Subcutaneous abdominal adipose tissue (tissue), 5 donors: ENCODE data around the gene DSG2.
A peak's percentile ranks its signal among the peaks of the same experiment; 100 is the strongest.
"Not testable (repeated sequence)": the region's sequence is repeated elsewhere in the genome, so short reads cannot be mapped to it uniquely, and the experiment has no call there.

ENCODE experiments used
- H3K27ac ChIP-seq: one replicate; pipeline ENCODE4 v1.7.0; 2013; ENCODE audit warnings: low read depth, mild to moderate bottlenecking, inconsistent platforms, low read length, moderate library complexity
- H3K27me3 ChIP-seq, 5 donors: one replicate each; pipeline ENCODE4 v1.7.0; 2013; ENCODE audit warnings: low read length in 5 of 5, inconsistent platforms in 1 of 5; ENCODE audit not compliant: control insufficient read depth in 5 of 5, insufficient read depth in 4 of 5
- H3K36me3 ChIP-seq, 5 donors: one replicate each; pipeline ENCODE4 v1.7.0; 2013; ENCODE audit warnings: low read length in 5 of 5; ENCODE audit not compliant: control insufficient read depth in 5 of 5, insufficient read depth in 5 of 5
- H3K4me1 ChIP-seq, 5 donors: one replicate each; pipeline ENCODE4 v1.7.0; 2013; ENCODE audit warnings: low read length in 5 of 5, mild to moderate bottlenecking in 3 of 5, moderate library complexity in 1 of 5; ENCODE audit not compliant: control insufficient read depth in 5 of 5, insufficient read depth in 5 of 5
- H3K4me3 ChIP-seq, 5 donors: one replicate each; pipeline ENCODE4 v1.7.0; 2013; ENCODE audit warnings: low read length in 5 of 5, low read depth in 1 of 5
- H3K9ac ChIP-seq, 5 donors: one replicate each; pipeline ENCODE4 v1.7.0; 2013; ENCODE audit warnings: low read length in 5 of 5, mild to moderate bottlenecking in 4 of 5, moderate library complexity in 3 of 5
- H3K9me3 ChIP-seq, 5 donors: one replicate each; pipeline ENCODE4 v1.7.0; 2013; ENCODE audit warnings: low read length in 5 of 5; ENCODE audit not compliant: control insufficient read depth in 5 of 5
- donor health status: healthy.
- donor health status: healthy.
- donor health status: healthy.
- donor health status: healthy.
- donor health status: healthy.

DSG2 gene

DNA sequence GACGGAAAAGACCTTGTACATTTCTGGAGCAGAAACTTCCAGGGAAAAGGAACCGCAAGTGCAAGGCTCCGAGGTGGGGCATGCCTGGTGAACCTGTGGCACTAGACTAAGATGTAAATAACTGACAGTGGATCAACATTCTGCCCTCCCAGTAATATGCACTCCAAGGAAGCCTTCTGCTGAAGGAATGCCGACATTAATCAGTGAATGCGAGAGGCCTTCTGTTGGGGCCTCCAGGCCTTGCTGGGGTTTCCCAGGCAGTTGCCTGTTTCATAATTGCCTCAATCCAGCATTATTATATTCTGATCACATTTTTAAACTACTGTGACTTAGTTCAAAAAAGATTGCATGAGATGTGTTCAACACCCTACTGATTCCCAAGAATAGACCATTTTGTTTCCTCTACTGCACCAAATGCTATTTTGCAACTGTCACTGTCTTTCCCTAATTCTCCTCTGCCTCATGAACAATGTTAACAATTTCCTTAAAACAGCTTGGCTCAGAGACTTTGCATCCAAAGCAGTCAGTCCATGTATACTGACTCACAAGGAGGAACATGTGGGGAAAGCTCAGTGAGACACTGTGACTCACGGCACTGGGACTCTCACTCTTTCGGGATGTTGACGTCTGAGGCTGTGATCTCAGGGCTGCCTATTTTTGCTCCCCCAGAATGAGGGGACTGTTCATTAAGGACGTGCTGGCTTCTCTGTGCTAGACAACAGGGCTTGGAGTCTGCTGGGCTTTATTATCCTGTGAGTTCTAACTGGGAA, 10.5 kb upstream of the DSG2 start:
- Histone ChIP-seq H3K9ac (no peak overlapping the region), H3K36me3 (no peaks in the 10 kb centered on the region), H3K4me1 (no peaks in the 10 kb centered on the region), H3K9me3 (no peaks in the 10 kb centered on the region), H3K4me3 (no peak overlapping the region), H3K27ac (no peak overlapping the region), H3K27me3 (peaks cover 0 to 2% (median 0%) of the 10 kb centered on the region in 5 donors)

DNA sequence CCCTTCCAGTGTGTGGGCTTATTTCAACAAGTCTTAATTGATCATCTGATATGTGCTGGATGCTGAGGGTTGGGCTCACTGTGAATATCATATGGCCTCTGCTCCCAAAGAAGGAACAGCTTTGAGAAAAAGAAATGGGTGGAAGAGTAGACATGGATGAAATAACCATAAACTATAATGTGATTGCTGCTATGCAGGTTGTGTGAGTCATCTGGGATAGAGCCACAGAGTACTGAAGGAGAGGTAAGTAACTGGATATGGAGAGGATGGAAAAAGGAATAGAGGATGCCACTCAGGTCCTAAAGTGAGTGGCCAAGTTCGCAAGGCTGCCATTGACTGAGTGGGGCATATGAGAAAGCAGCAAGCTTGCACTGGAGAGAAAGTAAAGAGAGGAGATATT, 8.7 kb upstream of the DSG2 start:
- Histone ChIP-seq H3K9ac (no peak overlapping the region), H3K9me3 (no peaks in the 10 kb centered on the region), H3K27ac (no peak overlapping the region), H3K36me3 (no peaks in the 10 kb centered on the region), H3K4me1 (no peaks in the 10 kb centered on the region), H3K4me3 (no peak overlapping the region), H3K27me3 (peaks cover 0 to 2% (median 0%) of the 10 kb centered on the region in 5 donors)

DNA sequence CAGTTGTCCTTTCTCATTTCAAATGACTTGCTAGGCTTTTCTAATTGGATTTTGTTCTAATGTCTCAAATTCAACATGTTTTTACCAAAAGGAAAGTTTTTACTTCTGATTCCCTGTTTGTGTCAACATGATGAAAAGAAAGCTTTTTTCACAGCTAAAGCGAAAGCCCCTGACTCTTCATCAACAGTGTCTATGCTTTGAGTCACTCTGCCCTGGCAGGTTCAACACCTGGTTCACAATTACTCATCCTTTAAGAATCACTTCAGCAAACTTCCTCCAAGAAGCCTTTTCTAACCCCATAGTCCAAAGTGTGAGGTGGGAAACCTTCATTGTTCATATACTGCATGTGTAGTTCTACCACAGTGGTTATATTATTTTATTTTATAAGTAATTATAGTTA, 7.6 kb upstream of the DSG2 start:
- Histone ChIP-seq H3K4me1 (no peaks in the 10 kb centered on the region), H3K27ac (no peak overlapping the region), H3K36me3 (no peaks in the 10 kb centered on the region)

DNA sequence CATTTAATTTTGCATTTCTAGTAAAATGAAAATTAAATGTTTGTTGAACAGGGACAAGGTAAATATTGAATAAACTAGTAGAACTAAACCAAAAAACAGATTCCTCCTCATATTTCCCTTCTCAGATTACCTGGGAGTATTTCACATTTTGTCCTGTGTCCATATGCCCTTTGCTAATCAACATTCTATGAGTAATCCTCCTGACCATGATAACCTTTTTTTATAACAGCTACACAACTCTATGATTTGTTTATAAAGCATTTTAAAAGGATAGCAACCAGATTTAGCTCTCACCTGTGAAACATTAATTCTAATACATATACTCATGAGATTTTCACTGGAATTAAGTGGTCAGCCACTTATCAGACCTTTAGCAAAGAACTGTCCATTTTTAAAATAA, 7.1 kb upstream of the DSG2 start:
- Histone ChIP-seq H3K9me3 (no peaks in the 10 kb centered on the region), H3K27ac (no peak overlapping the region), H3K4me1 (no peaks in the 10 kb centered on the region), H3K9ac (no peak overlapping the region), H3K36me3 (no peaks in the 10 kb centered on the region), H3K4me3 (no peak overlapping the region), H3K27me3 (peaks cover 0 to 2% (median 0%) of the 10 kb centered on the region in 5 donors)

More for the DNA sequence above, 7.6 kb upstream of the DSG2 start:
- Histone ChIP-seq H3K27me3 (peaks cover 0 to 2% (median 0%) of the 10 kb centered on the region in 5 donors), H3K4me3 (no peak overlapping the region), H3K9ac (no peak overlapping the region), H3K9me3 (no peaks in the 10 kb centered on the region)

DNA sequence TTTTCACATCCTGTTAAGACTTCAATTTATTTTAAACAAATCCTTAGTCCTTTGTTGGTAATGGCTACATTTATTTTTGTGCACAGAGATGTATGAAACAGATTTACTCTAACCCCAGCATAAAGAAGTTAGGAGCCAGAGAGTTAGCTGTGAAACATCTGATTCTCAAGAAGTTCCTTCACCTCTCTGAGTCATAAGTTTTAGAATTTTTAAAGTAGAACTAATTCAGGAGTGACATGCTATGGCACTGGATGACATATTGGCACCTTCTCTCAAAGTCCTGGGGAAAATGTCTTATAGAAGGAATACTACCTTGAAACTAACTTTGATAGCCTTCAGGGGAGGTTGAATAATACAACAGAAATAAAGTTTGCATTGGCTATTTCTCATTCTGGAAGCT, 6.4 kb upstream of the DSG2 start:
- Histone ChIP-seq H3K36me3 (no peaks in the 10 kb centered on the region), H3K9me3 (no peaks in the 10 kb centered on the region), H3K9ac (no peak overlapping the region), H3K4me3 (no peak overlapping the region), H3K27ac (no peak overlapping the region), H3K27me3 (peaks cover 0 to 2% (median 0%) of the 10 kb centered on the region in 5 donors), H3K4me1 (no peaks in the 10 kb centered on the region)

DNA sequence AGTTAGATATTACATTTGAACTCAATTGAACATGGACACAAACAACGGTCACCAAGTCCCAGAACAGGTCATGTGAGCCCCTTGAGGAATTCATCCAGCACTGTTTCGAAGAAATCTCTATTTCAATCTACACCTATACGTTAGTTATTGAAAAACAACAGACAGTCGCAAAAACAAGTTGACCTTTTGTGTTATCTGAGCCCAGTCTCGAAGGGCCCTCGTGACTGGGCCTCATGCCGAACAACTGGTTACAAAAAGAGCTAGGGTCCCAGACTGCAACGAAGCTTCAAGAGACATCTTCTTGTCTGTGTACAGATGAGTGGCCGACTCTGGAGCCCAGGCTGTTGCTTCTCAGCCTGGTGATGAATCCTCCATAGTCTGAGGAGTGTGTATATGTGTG, 5.3 kb upstream of the DSG2 start:
- no peak overlapping the region for H3K9ac ChIP-seq
- H3K4me3 ChIP-seq = no peak overlapping the region
- peaks cover 0 to 2% (median 0%) of the 10 kb centered on the region in 5 donors for H3K27me3 ChIP-seq
- H3K9me3 ChIP-seq = no peaks in the 10 kb centered on the region
- H3K4me1 ChIP-seq = peaks cover 0 to 4% (median 0%) of the 10 kb centered on the region in 5 donors
- H3K27ac ChIP-seq = no peak overlapping the region
- H3K36me3 ChIP-seq = no peaks in the 10 kb centered on the region

DNA sequence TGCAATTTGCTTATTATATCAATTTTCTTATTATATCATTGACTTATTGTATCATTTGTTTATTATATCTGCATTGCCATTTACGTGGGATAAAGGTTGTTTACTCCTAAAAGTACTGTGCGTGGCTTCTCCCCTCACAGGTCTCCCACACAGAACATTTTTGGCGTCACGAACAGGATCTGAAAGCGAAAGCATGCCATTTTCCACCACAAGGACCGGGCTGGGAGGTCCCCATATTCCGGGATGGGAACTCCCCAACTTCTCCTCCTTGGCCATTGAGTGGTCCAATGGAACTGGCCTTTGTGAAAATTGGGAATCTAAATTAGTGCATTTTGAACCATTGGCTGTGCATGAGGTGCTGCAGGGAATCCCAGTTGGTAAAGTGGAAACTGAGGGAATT, 4.8 kb upstream of the DSG2 start:
- Histone ChIP-seq H3K9me3 (no peaks in the 10 kb centered on the region), H3K27ac (no peak overlapping the region), H3K4me3 (no peak overlapping the region), H3K27me3 (peaks cover 0 to 2% (median 0%) of the 10 kb centered on the region in 5 donors), H3K9ac (no peak overlapping the region), H3K36me3 (no peaks in the 10 kb centered on the region), H3K4me1 (peaks cover 0 to 7% (median 1%) of the 10 kb centered on the region in 5 donors)

DNA sequence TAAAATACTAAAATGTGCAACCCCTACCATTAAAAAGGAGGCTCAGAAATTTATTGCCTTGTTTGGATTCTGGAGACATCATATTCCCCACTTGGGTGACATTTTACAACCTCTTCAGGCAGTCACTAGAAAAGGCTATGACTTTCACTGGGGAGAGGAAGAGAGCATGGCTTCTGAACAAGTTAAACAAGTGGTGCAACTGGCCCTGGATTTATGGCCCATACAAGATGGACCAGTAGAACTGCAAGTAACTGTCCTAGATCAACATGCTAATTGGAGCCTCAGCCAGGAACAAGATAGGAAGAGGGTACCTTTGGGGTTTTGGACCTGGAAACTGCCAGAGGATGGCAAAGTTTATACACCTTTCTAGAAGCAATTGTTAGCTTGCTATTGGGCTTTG, 4.0 kb upstream of the DSG2 start:
- no peaks in the 10 kb centered on the region for H3K36me3 ChIP-seq

DNA sequence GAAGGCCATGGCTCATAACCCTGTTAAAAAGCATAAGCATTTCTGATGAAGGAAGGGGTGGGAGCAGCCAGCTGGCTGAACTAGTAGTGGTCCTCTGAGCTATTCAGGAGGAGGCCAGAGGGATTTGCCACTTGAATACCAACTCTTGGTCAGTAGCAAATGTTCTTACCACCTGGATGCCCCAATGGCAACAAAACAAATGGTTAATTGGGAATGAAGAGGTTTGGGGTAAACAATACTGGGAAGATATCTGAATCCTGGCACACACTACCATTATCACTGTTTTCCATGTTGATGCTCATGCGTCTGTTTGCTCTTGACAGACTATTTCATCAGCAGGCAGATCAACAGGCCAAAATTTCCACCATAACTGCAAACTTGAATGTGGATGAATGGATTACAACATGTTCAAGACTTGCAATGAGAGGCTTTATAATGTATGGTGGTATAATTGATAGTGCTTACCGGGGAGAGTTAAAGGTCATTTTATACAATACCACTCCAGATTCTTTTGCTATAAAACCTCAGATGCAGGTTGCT, 3.2 kb upstream of the DSG2 start:
- H3K27ac ChIP-seq, H3K4me3 ChIP-seq, H3K36me3 ChIP-seq, H3K27me3 ChIP-seq, H3K9ac ChIP-seq, H3K9me3 ChIP-seq: not testable (repeated sequence)
- H3K4me1 ChIP-seq = peaks cover 0 to 20% (median 10%) of the 10 kb centered on the region in 5 donors

More for the DNA sequence above, 4.0 kb upstream of the DSG2 start:
- Histone ChIP-seq H3K9ac (no peak overlapping the region), H3K4me3 (no peak overlapping the region), H3K27me3 (peaks cover 0 to 2% (median 0%) of the 10 kb centered on the region in 5 donors), H3K9me3 (no peaks in the 10 kb centered on the region), H3K27ac (no peak overlapping the region), H3K4me1 (peaks cover 0 to 13% (median 6%) of the 10 kb centered on the region in 5 donors)

DNA sequence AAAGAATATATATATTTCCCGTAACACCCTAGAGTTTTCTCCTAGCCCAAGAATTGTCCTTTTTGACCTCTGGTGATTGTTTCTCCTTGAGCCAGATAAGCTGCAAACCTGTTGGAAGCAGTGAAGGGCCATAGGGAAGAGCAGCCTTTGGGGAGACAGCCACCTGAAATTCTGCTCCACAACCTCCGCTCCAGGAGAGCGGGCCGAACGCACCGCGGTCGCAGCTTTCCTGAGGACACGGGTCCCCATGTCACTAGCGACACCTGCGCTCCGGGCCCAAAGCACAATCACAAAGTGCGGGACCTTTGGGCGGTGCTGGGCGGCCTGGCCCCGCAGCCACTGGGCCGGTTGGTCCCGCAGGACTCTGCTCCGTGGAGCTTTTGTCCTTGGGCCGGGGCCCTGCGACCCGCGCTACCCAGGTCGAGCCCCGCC, 557 bp upstream of the DSG2 start:
- Histone ChIP-seq H3K27ac (no peak overlapping the region), H3K27me3 (peaks cover 0 to 7% (median 0%) of the 10 kb centered on the region in 5 donors), H3K9me3 (no peaks in the 10 kb centered on the region), H3K4me3 (peak overlapping the region in 4 of 5 donors; percentile 75 to 89 (median 78)), H3K36me3 (no peaks in the 10 kb centered on the region), H3K4me1 (peaks cover 0 to 27% (median 11%) of the 10 kb centered on the region in 5 donors), H3K9ac (no peak overlapping the region)
